ENCODE data around the gene MAP4K2.

Gene MAP4K2

GRCh38 chr11:64799256-64799622 lies 3.8 kb downstream of the MAP4K2 start:
- no peak for DNase-seq (ENCODE audit: extremely low read depth, low read depth)
- no peak for TF ChIP-seq CTCF (IDR thresholded peaks at IDR 0.05; ENCODE audit: low read depth, low read length)

- TF ChIP-seq CTCF (IDR thresholded peaks at IDR 0.05; ENCODE audit: low read depth, low read length): no peak
- no peak for DNase-seq (ENCODE audit: extremely low read depth, low read depth)
Measured at GRCh38 chr11:64796757-64797541, 6.1 kb downstream of the MAP4K2 start.

GRCh38 chr11:64796047-64796756 lies 6.8 kb downstream of the MAP4K2 start:
- no peak for DNase-seq (ENCODE audit: extremely low read depth, low read depth)
- no peak for TF ChIP-seq CTCF (IDR thresholded peaks at IDR 0.05; ENCODE audit: low read depth, low read length)

GRCh38 chr11:64794526-64794925 lies 8.5 kb downstream of the MAP4K2 start:
- TF ChIP-seq CTCF (IDR thresholded peaks at IDR 0.05; ENCODE audit: low read depth, low read length): no peak
- no peak for DNase-seq (ENCODE audit: extremely low read depth, low read depth)

GRCh38 chr11:64793271-64794160 lies 9.5 kb downstream of the MAP4K2 start:
- TF ChIP-seq CTCF (IDR thresholded peaks at IDR 0.05; ENCODE audit: low read depth, low read length): no peak
- no peak for DNase-seq (ENCODE audit: extremely low read depth, low read depth)

GRCh38 chr11:64792482-64792881 lies 10.5 kb downstream of the MAP4K2 start:
- no peak for DNase-seq (ENCODE audit: extremely low read depth, low read depth)
- no peak for TF ChIP-seq CTCF (IDR thresholded peaks at IDR 0.05; ENCODE audit: low read depth, low read length)

Measured in AG09319 (cell line).